GM18505 (cell line): Measurements from ENCODE around the gene WDR36.
"Not testable (repeated sequence)": the region's sequence is repeated elsewhere in the genome, so short reads cannot be mapped to it uniquely, and the experiment has no call there.

Experiments used
- ATAC-seq: cut with Tn5 transposase; IDR thresholded peaks from one replicate; pipeline ENCODE4 v1.9.1; 2021; ENCODE audit not compliant: unreplicated experiment
- POLR2A ChIP-seq: IDR thresholded peaks from 4 replicates; pipeline ENCODE4 v1.6.1; 2011; ENCODE audit warnings: borderline replicate concordance; ENCODE audit not compliant: insufficient read depth, insufficient read length; ENCODE audit errors: extremely low read depth

WDR36 gene

DNA sequence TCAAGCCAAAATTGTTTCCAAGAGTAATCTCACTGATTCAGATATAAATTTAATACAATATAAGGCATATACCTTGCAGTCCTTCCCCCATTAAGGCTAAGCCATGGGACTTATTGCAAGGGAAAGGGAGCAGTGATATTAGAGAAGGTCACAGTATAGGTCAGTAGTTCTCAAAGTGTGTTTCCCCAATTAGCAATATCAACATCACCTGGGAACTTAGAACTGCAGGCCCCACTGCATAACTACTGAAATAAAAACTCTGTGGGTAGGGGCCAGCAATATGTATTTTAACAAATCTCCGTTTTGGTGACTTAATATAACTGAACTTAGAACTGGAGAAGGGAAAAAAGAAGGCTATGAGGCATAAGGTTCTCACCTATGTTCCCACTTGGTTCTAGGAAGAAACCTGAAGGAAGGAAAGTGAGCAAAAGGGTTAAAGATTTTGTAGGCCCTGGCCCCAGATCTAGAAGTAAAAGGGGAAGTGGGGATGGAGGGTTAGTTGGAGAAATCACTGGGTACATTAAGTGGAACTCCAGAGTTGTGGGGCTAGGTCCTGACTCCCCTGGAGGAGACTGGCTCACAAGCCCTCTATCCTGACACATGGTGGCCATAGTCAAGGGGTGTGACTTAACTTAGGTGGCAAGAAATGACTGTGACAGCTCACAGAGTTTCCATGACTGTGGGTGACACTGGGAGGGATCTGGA is 40.7 kb downstream of the WDR36 start:
- no peak for TF ChIP-seq POLR2A
- no peak for ATAC-seq

DNA sequence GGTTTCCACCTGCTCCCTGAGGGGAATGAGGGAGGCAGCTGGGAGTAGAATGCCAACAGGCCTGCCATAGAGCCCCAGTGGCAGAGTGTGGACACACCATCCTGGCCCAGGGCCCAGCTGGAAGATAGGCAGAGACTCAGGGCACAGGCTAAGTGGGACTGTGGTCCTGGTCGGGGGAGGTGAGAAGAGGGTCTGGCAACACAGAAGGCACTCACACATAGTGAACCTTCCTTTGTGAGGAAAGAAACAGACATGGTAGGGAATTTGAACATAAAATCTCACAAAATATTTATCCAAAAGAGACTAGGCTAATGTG is 41.2 kb downstream of the WDR36 start:
- no peak for ATAC-seq
- TF ChIP-seq POLR2A, result no peak

DNA sequence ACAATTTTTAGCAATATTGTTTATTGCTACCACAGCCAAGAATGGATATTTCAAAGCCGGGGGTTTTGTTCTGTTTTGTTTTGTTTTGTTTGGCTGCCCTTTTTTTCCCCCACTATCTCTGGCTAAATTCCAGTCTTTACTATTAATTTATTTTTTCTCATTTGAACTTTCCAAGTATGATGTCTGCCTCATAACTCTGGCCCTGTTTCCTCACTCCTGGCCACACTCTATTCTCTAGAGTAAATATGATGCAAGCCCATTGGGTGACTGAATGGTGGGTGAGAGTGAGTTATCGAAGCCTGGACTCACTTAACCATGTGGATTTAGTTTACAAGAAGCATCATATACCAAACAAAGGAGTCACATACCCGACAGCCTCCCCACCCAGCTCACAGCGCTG is 41.9 kb downstream of the WDR36 start:
- ATAC-seq, result no peak
- TF ChIP-seq POLR2A, result no peak

DNA sequence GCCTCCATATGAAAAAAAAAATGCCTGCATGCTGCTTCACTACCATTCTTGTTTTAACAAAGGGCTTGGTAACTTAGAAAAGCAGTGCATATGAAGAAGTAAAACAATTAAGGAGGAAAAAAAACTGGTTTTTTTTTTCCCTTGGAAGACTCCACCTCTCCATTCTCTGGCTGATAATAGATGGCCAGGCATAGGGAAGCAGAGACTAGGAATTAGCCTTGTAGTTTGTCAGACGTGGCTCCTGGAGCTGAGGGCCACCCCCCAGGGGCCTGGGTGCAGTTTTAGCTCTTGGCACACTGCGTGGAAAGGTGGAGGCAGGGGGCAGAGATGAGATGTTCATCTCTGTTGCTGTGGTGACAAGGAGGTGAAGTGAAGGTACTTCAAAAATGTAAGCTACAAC is 42.7 kb downstream of the WDR36 start:
- ATAC-seq, result no peak
- no peak for TF ChIP-seq POLR2A

DNA sequence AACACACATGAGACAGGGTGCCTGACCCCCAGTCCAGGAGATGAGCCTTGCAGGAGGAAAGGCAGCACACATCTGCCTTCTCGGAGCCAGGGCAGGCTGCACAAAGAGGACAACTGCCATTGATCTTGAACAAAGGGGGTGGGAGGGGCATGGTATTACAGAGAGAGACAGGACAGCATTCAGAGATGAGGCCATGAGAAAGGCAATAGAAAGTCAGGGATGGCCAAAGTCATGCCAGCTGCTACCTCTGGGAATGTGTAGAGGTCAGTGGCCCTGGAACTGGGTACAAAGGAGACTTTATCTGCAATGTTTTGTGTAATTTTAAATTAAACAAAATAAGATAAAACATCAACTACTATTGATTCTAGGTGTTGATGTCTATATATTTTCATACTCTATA is 43.2 kb downstream of the WDR36 start:
- no peak for TF ChIP-seq POLR2A

DNA sequence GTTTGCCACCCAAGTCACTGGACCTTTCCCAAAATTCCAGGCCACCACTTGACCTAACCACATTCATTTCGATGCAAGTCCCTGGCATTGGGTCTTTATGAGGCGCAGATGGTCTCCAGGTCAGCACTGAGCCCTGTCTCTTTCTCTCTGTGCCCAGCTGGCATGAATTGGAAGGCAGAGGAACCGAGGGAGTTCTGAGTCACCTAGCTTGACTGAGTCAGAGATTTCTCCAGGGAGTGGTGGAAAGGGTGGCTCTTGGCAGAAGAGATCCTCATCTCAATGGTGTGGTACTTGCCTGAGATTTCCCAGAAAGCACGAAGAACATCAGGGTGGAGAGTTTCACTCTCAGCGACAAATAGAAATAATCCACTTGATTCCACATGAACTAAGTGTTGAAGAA is 43.8 kb downstream of the WDR36 start:
- TF ChIP-seq POLR2A, result no peak
- no peak for ATAC-seq

More for the DNA sequence above, 43.2 kb downstream of the WDR36 start:
- ATAC-seq, result no peak

DNA sequence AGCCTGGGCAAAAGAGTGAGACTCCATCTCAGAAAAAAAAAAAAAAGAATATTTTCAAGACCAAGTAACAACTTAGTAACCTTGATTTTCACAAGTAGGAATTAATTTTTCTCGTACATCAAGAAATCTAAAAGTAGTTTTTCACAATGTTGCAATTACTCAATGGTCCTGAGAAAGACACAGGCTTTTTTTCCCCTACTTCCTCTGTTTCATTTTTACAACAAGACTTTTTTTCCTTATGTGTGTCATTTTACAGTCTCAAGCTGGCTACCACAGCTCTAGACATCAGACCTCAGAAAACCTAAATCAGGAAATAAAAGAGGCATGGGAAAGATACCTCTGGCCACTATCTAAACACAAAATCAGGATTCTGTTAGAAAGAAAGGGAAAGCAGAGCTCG is 45.9 kb downstream of the WDR36 start:
- ATAC-seq, result no peak
- no peak for TF ChIP-seq POLR2A

DNA sequence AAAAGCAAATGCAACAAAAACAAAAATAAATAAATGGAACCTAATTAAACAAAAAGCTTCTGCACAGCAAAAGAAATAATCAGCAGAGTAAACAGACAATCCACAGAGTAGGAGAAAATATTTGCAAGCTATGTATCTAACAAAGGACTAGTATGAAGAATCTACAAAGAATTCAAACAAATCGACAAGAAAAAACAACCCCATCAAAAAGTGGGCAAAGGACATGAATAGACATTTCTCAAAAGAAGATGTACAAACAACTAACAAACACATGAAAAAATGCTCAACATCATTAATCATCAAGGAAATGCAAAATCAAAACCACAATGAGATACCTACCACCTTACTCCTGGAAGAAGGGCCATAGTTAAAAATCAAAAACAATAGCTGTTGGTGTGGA is 49.3 kb downstream of the WDR36 start:
- not testable (repeated sequence) for ATAC-seq

DNA sequence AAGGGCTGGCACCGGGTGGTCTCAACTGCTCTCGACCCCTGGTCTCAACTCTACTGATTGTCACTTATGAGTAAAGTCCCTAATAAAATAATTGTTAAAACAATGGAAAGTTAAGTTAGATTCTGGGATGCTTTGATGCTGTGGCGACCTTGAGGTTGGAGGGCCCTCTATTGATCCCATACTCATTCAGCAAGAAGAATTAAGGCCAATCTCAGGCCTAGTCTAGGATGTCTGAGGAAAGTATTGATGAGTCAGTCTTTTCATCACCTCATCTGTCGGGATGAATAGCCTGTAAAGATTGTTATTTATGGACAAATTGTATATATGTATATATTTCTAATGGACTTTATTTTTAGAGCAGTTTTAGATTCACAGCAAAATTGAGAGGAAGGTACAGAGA is 50.8 kb downstream of the WDR36 start:
- TF ChIP-seq POLR2A, result no peak
- ATAC-seq, result no peak

DNA sequence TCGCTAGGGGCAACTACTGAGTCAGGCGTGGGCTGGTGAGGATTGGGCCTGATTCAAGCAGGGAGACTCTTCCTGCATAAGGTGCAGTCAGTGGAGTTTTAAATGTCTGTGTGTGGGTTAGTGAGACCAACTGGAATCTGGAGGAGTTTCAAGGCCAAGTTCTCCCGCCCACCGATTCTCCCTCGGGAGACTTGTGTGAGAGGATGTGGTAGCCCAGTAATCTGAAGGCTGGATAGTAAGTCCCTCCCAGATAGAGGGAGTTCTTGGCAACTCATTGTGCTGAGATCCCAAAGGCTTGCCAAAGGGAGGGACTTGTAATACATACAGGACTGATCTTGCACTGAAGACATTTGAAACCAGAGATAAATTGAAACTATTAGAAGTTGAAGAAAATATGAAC is 51.8 kb downstream of the WDR36 start:
- TF ChIP-seq POLR2A, result no peak
- ATAC-seq, result peak; percentile 18

DNA sequence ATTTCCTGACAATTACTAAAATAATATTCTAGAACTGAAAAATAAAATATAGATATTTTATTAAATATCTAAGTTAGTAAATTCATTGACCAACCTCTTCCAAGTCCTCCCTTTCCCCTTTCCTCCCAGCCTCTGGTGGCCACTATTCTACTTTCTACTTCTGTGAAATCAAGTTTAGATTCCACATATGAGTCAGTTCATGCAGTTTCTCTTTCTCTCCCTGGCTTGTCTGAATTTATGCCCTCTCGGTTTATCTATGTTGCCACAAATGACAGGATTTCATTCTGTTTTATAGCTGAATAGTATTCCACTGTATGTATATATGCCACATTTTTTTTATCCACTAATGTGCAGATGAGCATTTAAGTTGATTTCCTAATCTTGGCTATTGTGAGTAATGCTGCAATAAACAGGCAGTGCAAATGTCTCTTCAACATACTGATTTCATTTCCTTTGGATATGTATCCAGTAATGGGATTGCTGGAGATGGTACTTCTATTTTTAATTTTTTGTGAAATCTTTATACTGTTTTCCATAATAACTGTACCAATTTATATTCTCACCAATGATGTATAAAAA is 52.3 kb downstream of the WDR36 start:
- ATAC-seq, result peak; percentile 97
- TF ChIP-seq POLR2A, result no peak

DNA sequence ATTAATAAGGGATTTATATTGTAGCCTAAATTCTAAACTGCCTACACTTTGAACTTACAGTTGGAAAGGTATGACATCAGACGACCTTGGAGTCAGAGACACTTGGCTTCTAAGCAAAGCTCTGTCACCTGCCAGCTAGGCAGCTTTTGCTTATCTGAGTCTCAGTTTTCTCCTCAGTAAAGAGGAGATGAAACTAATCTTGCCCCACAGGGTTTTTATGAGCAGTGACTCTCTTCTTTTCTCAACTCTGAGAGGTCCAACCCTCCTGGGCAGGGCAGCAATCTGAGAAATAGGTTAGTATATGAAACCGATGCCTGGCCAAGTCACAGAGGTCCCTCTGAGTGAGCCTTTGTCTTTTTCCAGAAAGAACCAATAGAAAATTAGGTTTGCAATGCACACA is 53.9 kb downstream of the WDR36 start:
- TF ChIP-seq POLR2A, result no peak
- no peak for ATAC-seq

DNA sequence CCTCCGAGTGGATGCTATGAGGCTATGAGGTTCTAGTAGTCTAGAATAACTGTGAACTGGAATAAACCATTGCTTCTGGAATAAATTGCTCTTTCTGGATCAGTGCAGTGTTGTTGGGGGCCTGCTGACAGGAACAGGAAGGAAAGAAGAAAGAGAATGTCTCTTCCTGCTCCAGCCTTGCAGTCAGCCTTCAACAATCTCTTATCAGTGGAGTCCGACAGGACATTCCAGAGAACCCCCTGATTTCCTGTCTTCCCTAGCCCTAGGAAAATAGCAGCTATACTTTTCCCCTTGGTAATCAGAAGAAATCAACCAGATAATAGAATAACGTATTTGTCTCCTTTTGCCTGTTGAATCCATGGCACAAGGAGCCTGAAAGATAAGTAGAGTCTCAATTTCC is 55.4 kb downstream of the WDR36 start:
- ATAC-seq, result no peak
- no peak for TF ChIP-seq POLR2A

DNA sequence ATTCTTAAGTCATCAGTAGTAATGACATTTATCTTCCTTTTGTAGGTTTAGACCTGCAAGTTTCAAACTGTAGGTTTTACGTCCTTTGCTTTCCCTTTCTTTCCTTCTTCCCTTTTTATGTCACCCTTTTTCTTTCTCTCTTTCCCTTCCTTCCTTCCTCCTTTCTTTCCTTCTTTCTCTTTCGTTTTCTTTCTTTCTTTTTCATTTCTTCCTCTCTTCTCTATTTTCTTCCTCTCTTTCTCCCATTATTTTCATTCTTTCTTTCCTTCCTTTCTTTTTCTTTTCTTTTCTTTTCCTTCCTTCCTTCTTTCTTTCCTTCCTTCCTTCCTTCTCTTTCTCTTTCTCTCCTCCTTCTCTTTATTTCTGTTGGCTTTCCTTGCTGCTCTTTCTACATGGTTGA is 59.9 kb downstream of the WDR36 start:
- TF ChIP-seq POLR2A, result no peak
- no peak for ATAC-seq

DNA sequence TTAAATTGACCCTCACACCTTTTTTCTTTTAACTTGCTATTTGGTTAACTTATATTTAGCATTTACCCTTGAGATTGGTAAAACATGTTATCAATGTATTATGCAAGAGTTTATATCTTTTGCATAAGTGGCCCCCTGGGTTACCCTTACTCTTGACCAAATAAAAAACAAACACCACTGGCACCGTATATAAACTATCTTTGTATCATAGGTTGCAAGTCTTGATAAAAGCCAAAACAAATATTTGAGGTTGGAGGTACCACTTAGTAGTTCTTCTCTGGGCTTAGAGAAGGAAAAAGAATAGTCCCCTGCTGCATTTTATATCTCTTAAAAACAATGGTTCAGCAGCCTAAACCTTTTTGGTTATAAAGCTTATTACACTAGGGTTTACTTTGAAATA is 61.3 kb downstream of the WDR36 start:
- TF ChIP-seq POLR2A, result no peak
- ATAC-seq, result no peak
